Head of caudate nucleus (tissue), 42 donors: ENCODE results near the gene LHX6.
A peak's percentile ranks its signal among the peaks of the same experiment; 100 is the strongest.

Source experiments
- DNase-seq, 42 donors: peaks; one replicate each; pipeline versions ENCODE4 v3.0.0 to v3.0.0-alpha.2; 2020 to 2021; ENCODE audit warnings: mixed read lengths in 7 of 42
- intact Hi-C: fragments of 100-400 bp; cut with DNase I; formaldehyde crosslinking; loops from one replicate; pipeline ENCODE4 v1.15.0; 2022

LHX6 gene

GRCh38 chr9:122244349-122244748, 15.6 kb upstream of the LHX6 start:
- no peak for DNase-seq
- intact Hi-C loops = no loop called here

DNA sequence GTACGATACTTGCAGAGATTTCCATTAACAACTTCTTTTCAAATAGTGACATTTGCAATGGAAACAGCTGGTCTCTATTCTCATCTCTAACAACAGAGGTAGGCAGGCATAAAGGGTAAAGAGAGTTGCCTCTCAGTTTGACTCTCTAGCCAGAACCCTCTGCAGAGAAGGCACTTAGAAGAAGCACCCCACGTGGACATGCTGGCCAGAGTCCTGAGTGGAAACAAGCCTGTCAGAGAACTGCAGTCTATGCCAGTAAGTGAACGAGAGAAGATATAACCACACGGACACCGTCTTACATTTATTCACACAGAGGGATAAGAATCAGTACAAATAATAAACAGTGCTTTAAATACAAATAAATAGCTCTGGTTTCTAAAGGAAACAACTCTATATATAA, 11.0 kb upstream of the LHX6 start:
- intact Hi-C loops = no loop called here

GRCh38 chr9:122236681-122237080, 7.9 kb upstream of the LHX6 start:
- intact Hi-C loops = no loop called here
- DNase-seq = peak in 8 of 42 donors; percentile 15 to 51 (median 36)

More for the DNA sequence above, 11.0 kb upstream of the LHX6 start:
- DNase-seq = peak in 5 of 42 donors; percentile 22 to 48 (median 32)

GRCh38 chr9:122234022-122234748, 5.4 kb upstream of the LHX6 start:
- intact Hi-C loops = no loop called here
- DNase-seq = peak in 2 of 42 donors; percentile 14 to 16

DNA sequence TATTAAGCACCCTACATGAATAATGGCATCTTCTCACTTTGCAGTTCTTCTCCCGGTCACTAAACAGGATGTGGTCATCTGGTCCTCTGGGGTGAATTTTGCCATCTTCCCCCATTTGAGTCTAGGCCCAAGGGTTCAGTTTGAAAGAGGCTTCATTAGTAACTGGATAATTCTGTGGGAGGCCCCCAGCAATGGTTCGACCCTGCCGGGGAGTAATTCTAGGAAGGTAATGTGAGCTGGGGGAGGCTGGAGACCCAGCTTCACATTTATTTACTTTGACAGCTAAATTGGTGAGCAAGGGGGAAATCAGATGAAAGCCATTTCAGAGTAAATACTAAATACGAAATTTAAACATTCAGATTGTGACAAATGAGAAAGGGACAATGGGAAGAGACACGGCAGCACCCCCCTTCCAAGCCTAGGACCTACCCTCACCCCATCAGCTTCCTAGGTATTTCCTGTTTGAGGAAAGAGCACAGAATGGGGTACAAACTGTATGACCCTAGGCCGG, 4.1 kb upstream of the LHX6 start:
- peak in 2 of 42 donors; percentile 12 for DNase-seq
- intact Hi-C loops = no loop called here

DNA sequence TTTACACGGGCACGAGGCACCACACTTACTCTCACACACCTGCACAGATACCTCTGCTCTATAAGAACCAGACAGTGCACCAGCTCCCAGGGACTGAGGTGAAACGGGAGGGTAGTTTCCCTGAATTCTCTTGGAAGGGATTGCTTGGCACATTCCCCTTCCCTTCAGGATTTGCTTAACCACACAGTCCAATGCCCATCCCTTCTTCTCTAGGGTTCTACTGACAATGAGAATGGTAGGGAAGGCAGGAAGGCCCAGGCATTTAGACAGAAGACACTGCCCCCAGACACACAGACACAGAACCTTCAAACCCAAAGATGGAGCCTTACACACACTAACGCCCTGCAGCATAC, 704 bp upstream of the LHX6 start:
- intact Hi-C loops = no loop called here
- DNase-seq = no peak

DNA sequence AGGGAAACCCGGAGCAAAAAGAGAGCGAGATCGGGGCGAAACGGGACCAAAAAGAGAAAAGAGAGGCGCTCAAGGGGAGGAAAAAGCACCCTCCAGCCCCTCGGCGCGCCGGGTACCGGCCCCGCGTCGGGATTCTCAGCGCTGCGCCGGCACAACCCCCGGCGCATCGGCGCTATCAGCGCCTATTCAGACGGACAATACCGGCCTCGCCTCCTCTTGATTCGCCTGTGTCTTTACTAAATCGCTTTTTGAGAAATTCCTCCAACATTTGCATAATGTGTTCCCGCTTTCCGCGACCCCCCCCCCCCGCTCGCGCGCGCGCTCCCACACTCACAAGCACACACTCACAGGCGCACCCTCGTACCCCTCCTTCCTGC, 578 bp downstream of the LHX6 start:
- intact Hi-C loops = no loop called here
- DNase-seq = no peak

GRCh38 chr9:122227575-122227900, 1.2 kb downstream of the LHX6 start:
- intact Hi-C loops = no loop called here
- no peak for DNase-seq

- intact Hi-C loops = no loop called here
- no peak for DNase-seq
Observed at GRCh38 chr9:122226758-122227574, 1.8 kb downstream of the LHX6 start.

- no peak for DNase-seq
- intact Hi-C loops = no loop called here
Observed at GRCh38 chr9:122226142-122226757, 2.5 kb downstream of the LHX6 start.

GRCh38 chr9:122225312-122226141, 3.2 kb downstream of the LHX6 start:
- intact Hi-C loops = no loop called here
- no peak for DNase-seq

- no peak for DNase-seq
- intact Hi-C loops = no loop called here
Observed at GRCh38 chr9:122223435-122223834, 5.3 kb downstream of the LHX6 start.

GRCh38 chr9:122222791-122223190, 6.0 kb downstream of the LHX6 start:
- DNase-seq = no peak
- intact Hi-C loops = no loop called here

- no peak for DNase-seq
- intact Hi-C loops = no loop called here
Observed at GRCh38 chr9:122221183-122221811, 7.5 kb downstream of the LHX6 start.

DNA sequence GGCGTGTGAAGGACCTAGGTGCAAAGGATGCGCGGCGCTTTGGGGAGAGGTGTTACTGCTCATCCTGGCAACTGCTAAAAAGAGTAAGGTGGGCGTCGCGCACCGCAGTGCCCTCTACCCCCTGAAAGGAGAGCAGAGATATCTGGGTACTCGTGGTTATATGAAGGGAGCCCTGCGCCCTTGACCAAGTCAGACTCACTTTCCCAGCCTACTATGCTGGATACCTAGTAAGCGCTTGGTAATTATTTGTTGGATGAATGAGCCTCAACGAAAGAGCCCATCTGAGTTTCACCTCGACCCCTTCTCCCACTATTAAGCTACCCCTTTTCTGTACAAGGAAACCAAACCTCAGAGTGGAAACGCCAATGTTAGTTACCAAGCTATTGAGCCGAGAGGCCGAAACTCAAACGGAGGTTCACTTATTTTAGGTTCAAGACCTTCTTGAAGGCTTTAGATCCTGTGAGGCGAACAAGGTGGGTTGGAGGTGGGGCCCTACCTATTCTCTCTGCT, 8.0 kb downstream of the LHX6 start:
- intact Hi-C loops = no loop called here
- DNase-seq = no peak

DNA sequence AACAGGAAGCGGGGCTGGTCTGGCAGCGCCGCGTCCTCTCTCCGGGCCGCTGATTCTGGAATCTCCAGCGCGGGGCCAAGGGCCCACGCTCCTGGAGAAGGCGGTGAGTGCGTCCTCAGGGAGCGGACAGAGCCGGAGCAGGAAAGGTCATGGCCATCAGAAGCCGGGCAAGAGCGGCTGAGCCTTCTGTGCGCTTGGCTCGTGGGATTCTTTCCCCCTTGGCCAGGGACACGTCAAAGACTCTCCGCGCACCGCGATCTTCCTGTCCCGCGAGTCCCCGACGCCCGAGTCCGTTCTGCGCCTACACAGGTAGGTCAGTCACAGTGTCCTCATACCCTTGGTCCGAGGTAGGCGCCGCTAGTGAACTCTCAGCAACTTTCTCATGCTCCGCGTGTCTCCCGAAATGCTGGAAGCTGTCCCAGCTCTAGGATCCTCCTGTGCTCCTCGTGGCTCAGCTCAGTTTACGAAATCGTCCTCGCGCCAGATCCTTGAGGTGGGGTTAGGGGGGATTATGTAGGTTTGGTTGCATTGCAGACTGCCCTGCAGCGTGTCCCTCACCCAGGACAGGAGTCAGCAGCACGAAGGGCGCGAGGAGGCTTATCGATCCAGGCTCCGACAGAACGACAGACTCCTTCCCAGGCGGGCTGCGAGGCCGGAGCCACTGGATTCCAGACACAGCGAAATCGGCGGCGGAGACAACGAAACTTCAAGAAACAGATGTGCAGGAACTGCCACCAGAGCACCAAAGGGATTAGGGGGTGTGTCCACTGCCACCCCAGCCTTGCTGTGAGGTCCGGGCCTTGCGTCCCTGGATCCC, 8.7 kb downstream of the LHX6 start:
- intact Hi-C loops = no loop called here
- no peak for DNase-seq

GRCh38 chr9:122218935-122219855, 9.6 kb downstream of the LHX6 start:
- intact Hi-C loops = no loop called here
- DNase-seq = no peak
